Erythroblast (primary cell): ENCODE results near the gene FLT1.

ENCODE experiments used
- GATA1 ChIP-seq: IDR thresholded peaks from 2 replicates; pipeline ENCODE4 v1.6.1; 2011; ENCODE audit warnings: low read depth, mild to moderate bottlenecking, control low read depth, low read length, moderate library complexity
- POLR2A ChIP-seq: IDR thresholded peaks from 2 replicates; pipeline ENCODE4 v1.6.1; 2011; ENCODE audit warnings: mild to moderate bottlenecking, low read length

- TF ChIP-seq POLR2A (no peak), GATA1 (no peak)
These were observed 148.8 kb downstream of the FLT1 start for GRCh38 chr13:28346154-28346553.
